VCaP (cell line): Measurements from ENCODE around the gene SOX13.

Source experiments
- H3K27ac ChIP-seq: fragments of 450-650 bp; 2 replicates; pipeline ENCODE4 v1.5.1; 2017
- TF ChIP-seq, protein P1 (sequence below): fragments of 450-650 bp; conservative IDR thresholded peaks from 2 replicates; pipeline ENCODE4 v1.5.1; 2017; ENCODE audit warnings: mild to moderate bottlenecking, moderate library complexity

The SOX13 gene

DNA sequence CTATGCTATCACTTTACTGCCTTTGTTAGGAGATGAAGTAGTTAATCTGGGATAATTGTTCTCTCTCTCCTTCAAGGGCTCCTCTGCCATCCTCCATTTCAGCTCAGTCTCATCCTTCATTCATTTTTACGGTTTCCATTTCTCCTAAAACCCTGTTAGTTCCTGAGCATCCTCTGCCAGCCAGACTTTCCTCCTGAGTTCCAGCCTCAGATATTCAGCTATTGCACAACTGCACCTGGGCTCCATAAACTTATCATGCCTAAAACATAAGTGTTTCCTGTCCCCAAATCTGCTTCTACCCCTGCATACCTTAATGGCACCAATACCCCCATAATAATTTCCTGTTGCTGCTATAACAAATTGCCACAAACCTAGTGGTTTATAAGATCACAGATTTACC, 39.6 kb upstream of the SOX13 start:
- no peak overlapping the region for H3K27ac ChIP-seq
- TF ChIP-seq, protein P1, sequence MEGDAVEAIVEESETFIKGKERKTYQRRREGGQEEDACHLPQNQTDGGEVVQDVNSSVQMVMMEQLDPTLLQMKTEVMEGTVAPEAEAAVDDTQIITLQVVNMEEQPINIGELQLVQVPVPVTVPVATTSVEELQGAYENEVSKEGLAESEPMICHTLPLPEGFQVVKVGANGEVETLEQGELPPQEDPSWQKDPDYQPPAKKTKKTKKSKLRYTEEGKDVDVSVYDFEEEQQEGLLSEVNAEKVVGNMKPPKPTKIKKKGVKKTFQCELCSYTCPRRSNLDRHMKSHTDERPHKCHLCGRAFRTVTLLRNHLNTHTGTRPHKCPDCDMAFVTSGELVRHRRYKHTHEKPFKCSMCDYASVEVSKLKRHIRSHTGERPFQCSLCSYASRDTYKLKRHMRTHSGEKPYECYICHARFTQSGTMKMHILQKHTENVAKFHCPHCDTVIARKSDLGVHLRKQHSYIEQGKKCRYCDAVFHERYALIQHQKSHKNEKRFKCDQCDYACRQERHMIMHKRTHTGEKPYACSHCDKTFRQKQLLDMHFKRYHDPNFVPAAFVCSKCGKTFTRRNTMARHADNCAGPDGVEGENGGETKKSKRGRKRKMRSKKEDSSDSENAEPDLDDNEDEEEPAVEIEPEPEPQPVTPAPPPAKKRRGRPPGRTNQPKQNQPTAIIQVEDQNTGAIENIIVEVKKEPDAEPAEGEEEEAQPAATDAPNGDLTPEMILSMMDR = no peak

DNA sequence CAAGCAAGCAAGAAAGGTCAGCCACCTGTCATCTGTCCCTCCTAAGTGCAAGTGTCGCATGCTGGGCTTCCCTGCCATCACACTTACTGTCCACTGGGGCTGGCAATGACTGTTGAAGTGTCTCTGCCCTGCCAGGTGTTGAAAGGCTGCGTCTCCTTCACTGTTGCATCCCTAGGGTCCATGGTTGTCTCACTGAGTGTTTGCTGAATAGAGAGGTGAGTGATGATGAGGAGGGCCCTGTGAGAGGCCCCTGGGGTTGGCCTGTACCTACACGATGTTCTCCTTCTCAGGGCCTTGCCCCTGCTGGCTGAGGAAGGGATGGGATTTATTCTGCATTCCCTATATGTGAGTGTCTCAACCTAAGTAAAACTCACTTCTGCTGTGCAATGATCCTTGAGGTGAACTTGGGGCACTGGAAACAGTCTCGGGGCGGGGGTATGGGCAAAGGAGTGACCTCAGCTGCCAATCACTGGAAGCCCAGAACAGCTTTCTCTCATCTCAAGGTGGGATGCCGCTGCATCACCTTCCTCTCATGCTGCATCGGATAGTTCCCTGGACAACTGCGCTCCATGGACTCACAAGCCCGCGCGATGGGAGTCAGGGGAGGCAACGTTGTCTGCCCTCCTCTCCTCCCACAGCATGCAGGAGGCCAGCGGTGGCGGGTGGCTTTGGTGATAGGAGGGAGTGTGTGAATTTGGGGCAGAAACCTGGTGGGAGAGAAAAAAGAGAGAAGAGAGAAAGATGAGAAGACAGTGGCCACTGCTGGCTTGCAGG, 35.8 kb upstream of the SOX13 start:
- TF ChIP-seq, protein P1 = no peak; the same call in 1 of the 2 replicates
- H3K27ac ChIP-seq = no peak overlapping the region

DNA sequence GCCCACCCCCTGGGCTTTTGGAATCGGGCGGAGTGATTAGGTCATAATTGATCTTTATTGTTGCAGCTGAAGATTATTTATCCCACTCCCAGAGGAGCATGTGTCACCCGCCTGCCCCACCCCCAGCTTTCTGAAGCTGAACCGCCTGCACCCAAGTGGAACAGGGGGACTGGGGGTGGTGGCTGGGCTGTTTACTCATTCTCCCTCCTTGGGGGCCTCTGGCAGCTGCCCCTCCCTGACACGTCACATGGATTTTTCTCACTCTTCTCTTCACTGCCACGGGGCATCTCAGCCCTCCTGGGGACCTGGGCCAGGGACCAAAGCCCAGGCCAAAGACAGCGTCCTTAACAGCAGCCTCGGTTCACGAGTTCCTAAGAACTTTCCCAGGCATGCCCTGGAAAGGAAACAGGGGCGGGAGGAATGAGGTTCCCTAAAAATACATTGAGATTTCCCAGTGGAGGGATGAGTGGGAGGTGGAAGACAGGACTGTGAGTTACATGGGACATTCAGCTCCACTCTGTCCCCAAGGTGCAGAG, 31.6 kb upstream of the SOX13 start:
- TF ChIP-seq, protein P1 = no peak
- no peak overlapping the region for H3K27ac ChIP-seq

DNA sequence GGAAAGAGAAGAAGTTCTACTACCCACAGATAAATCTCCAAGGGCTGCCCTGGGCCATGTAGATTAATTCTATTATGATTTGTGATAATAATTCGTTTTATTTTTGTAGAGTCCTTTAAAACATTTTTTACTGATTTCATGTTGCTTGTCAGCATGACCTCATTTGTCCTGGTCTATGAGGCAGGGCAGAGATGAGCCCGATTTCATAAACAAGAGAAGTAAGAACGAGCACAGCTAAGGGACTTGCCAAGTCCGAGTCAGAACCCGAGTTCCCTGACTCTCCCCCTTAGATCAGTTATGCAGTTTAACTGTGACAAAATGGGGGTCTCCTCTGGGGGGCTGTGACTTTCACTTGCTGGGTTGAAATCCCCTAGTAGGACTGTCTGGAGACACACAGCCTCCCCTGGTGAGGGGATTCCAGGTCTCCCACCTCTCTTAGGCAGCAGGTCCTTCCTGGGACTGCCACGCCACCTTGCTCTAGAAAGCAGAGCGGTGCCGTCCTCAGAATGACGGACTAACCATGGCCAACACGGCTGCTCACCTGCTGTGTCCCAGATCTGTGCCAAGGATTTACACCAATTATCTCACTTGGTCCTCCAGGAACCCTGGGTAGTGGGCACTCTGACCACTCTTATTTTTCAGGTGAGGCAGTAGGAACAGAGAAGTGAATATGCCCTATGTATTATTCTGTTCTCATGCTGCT, 31.0 kb upstream of the SOX13 start:
- no peak overlapping the region for H3K27ac ChIP-seq

DNA sequence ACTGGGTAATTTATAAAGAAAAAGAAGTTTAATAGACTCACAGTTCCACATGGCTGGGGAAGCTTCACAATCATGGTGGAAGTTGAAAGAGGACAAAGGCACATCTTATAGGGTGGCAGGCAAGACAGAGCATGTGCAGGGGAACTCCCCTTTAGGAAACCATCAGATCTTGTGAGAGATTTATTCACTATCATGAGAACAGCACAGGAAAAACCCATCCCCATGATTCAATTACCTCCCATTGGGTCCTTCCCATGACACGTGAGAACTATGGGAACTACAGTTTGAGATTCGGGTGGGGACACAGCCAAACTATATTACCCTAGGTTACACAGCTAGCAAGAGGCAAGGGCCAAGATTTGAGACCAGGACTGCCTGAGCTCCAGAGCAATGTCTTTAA, 30.4 kb upstream of the SOX13 start:
- no peak overlapping the region for H3K27ac ChIP-seq
- TF ChIP-seq, protein P1 = no peak

More for the DNA sequence above, 31.0 kb upstream of the SOX13 start:
- TF ChIP-seq, protein P1 = no peak

DNA sequence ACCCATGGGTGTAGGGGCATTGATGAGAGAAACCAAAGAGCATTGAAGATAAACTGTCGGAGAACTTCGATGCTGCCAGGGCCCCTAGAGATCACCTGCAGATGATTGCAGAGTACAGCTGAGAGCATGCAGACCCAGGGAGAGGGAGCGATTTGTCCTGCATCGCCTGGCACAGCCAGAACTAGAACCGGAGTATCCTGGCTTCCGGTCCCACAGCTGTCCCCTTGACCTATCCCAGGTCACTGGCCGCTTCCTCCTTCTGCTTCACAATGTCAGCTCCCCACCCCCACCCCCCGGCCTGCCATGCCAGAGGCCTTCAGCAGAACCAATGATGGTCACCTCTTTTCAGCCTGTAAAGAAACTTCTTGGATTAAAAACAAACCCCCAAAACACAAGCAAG, 29.2 kb upstream of the SOX13 start:
- TF ChIP-seq, protein P1 = no peak
- H3K27ac ChIP-seq = no peak overlapping the region

DNA sequence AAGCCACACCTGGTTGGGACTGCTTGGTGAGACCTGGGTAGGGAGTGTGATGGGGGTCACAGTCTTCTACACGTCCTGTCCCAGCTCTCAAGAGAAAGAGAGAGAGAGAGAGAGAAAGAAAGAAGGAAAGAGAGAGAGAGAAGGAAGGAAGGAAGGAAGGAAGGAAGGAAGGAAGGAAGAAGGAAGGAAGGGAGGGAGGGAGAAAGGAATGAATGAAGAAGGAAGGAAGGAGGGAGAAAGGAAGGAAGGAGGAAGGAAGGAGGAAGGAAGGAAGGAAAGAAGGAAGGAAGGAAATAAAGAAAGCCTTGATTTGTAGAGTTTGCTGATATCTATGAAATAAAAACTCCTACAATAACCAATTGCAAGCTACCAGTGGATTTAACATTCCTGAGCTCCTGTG, 28.5 kb upstream of the SOX13 start:
- TF ChIP-seq, protein P1 = no peak
- H3K27ac ChIP-seq = no peak overlapping the region
